Mesothelial cell of epicardium (in vitro differentiated cells): ENCODE measurements around the gene PLAGL1. TPM values are rescaled to one million over a fixed set of nuclear protein-coding genes. Genes with fewer than 3 reads are reported as not detected.
"Not testable (repeated sequence)": the region's sequence is repeated elsewhere in the genome, so short reads cannot be mapped to it uniquely, and the experiment has no call there.

ENCODE experiments used
- DNase-seq, 2 experiments: peaks; one replicate each; pipeline ENCODE4 v3.0.0; 2021; ENCODE audit warnings: low spot score in 2 of 2; ENCODE audit not compliant: unreplicated experiment in 2 of 2
- H3K27ac Mint-ChIP-seq: 2 replicates; pipeline ENCODE4 v1.8.0; 2021; ENCODE audit warnings: mixed read lengths
- H3K27me3 Mint-ChIP-seq: 2 replicates; pipeline ENCODE4 v1.8.0; 2021; ENCODE audit warnings: low read depth, mixed read lengths
- H3K36me3 Mint-ChIP-seq: 2 replicates; pipeline ENCODE4 v1.8.0; 2021; ENCODE audit warnings: mixed read lengths
- H3K4me1 Mint-ChIP-seq: 2 replicates; pipeline ENCODE4 v1.8.0; 2021; ENCODE audit warnings: mixed read lengths
- H3K4me3 Mint-ChIP-seq: 2 replicates; pipeline ENCODE4 v1.8.0; 2021; ENCODE audit warnings: mild to moderate bottlenecking, moderate library complexity, mixed read lengths
- H3K9me3 Mint-ChIP-seq: 2 replicates; pipeline ENCODE4 v1.8.0; 2021; ENCODE audit warnings: mixed read lengths
- total RNA-seq: library from RNA; stranded (reverse); gene quantifications from 3 replicates; pipeline ENCODE4 v1.2.1, GENCODE V29; 2021
- TF ChIP-seq, protein P1 (sequence below): fragments of 200-600 bp; sonication (generic); IDR thresholded peaks from one replicate; pipeline ENCODE4 v1.5.0; 2021; ENCODE audit warnings: antibody characterized with exemption; ENCODE audit not compliant: unreplicated experiment

Gene PLAGL1
- total RNA-seq, 1 donor from 2014 or later, result 161 TPM

GRCh38 chr6:144017166-144018094 is 9.4 kb upstream of the PLAGL1 start:
- Mint-ChIP-seq H3K36me3 (no peaks in the 10 kb centered on the region), H3K27ac (no peak overlapping the region), H3K4me1 (peaks cover 1% of the 10 kb centered on the region), H3K9me3 (peaks cover 4% of the 10 kb centered on the region), H3K27me3 (peaks cover 26% of the 10 kb centered on the region), H3K4me3 (no peak overlapping the region)
- TF ChIP-seq, protein P1, sequence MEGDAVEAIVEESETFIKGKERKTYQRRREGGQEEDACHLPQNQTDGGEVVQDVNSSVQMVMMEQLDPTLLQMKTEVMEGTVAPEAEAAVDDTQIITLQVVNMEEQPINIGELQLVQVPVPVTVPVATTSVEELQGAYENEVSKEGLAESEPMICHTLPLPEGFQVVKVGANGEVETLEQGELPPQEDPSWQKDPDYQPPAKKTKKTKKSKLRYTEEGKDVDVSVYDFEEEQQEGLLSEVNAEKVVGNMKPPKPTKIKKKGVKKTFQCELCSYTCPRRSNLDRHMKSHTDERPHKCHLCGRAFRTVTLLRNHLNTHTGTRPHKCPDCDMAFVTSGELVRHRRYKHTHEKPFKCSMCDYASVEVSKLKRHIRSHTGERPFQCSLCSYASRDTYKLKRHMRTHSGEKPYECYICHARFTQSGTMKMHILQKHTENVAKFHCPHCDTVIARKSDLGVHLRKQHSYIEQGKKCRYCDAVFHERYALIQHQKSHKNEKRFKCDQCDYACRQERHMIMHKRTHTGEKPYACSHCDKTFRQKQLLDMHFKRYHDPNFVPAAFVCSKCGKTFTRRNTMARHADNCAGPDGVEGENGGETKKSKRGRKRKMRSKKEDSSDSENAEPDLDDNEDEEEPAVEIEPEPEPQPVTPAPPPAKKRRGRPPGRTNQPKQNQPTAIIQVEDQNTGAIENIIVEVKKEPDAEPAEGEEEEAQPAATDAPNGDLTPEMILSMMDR, result no peak
- DNase-seq, result no peak

DNA sequence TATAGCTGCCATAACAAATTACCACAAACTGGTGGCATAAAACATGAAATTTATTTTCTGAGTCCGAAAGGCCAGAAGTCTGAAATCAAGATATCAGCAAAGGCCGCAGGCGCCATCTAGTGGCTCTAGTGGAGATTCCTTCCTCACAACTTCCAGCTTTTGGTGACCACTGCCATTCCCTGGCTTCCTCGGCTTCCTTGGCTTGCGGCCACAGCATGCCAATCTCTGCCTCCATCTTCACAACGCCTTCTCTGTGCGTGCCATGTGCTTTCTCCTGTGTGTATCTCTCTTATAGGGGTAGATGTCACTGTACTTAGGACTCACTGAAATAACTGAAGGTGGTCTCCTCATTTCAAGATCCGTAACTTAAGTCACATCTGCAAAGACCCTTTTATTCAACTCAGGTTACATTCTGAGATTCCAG is 5.4 kb upstream of the PLAGL1 start:
- Mint-ChIP-seq H3K4me3 (no peak overlapping the region), H3K4me1 (peaks cover 1% of the 10 kb centered on the region), H3K27ac (no peak overlapping the region), H3K9me3 (peaks cover 15% of the 10 kb centered on the region), H3K36me3 (peaks cover 4% of the 10 kb centered on the region), H3K27me3 (peaks cover 21% of the 10 kb centered on the region)
- TF ChIP-seq, protein P1, result peak; percentile 83
- DNase-seq, result peak; percentile 42 to 77

DNA sequence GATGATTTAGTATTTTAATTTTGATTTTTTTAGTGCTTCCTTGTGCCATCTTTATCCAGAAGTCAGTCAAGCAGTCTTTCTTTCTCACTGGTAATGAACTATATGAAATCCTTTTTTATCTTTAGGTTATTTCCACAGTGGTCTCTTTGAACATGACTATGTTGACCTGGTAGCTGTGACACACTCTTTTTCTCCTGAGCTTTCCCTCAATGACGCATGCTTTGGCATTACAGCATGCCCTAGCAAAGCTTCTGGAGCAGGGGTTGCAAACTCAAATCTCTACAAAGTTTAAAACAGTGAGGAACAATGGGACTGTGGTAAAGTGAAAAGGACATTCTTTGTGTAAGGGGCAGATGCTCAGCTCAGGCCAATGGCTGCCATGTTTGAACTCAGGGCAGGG is 4.5 kb upstream of the PLAGL1 start:
- Mint-ChIP-seq H3K9me3 (peaks cover 15% of the 10 kb centered on the region), H3K4me3 (no peak overlapping the region), H3K27me3 (peaks cover 16% of the 10 kb centered on the region), H3K4me1 (peaks cover 1% of the 10 kb centered on the region), H3K36me3 (peaks cover 4% of the 10 kb centered on the region), H3K27ac (no peak overlapping the region)
- TF ChIP-seq, protein P1, result no peak
- DNase-seq, result no peak

GRCh38 chr6:144009628-144010027 is 1.6 kb upstream of the PLAGL1 start:
- H3K4me3 Mint-ChIP-seq, H3K27ac Mint-ChIP-seq, H3K27me3 Mint-ChIP-seq, H3K36me3 Mint-ChIP-seq, DNase-seq: not testable (repeated sequence)
- Mint-ChIP-seq H3K4me1 (peaks cover 10% of the 10 kb centered on the region), H3K9me3 (peaks cover 15% of the 10 kb centered on the region)

DNA sequence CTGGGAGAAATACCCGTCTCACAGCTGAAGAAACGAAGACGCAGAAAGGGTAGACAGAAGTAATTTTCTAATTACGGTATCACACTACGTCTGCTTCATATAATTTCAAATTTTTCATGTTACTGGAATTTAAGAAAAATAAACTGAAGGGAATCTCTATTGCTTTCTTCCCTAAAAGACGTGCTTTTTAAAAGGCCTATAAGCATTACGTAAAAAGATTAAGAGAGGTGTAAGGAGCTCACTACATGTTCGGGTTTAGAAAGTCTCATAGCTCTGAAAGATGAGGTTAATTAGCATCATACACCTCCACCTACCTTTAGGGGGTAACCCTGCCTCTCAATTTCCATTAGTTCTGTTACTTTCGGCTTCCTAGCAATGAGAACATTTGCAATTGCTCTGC is 787 bp upstream of the PLAGL1 start:
- TF ChIP-seq, protein P1, result no peak
- H3K4me3 Mint-ChIP-seq, result peak overlapping the region; percentile 67
- H3K36me3 Mint-ChIP-seq, result peaks cover 6% of the 10 kb centered on the region
- DNase-seq, result no peak
- peak overlapping the region; percentile 83 for H3K27ac Mint-ChIP-seq
- peaks cover 15% of the 10 kb centered on the region for H3K9me3 Mint-ChIP-seq
- H3K4me1 Mint-ChIP-seq, result peaks cover 10% of the 10 kb centered on the region
- no peaks in the 10 kb centered on the region for H3K27me3 Mint-ChIP-seq

DNA sequence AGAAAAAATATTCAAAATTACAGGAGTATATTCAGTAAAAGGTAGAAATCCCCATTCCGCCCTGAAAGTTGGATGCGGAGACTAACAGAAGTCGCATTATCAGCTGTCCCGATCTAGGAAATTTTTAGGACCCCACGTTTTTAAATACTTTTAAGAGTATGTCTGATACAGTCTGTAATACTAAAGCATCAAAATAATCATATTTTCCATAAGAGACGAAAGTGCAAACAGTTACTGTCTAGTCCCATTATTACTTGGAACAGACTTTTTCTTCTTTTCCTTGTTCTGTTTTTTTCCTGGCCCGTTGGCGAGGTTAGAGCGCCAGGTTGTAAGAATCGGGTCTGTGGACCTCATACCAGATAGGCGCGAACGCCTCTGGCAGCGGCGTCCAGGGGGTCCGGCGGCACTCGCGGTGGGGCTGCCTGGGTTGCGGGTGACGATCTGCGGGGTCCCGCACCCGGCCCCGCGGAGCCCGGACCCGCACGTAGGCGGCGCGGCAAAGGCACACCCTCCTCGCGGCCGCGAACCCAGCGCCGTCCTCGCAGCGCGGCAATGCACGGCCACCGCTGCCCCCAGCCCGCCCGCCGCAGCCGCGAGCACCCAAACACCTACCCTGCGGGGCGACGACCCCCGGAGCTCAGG is 460 bp downstream of the PLAGL1 start:
- H3K27me3 Mint-ChIP-seq, result no peaks in the 10 kb centered on the region

More for the DNA sequence above, 460 bp downstream of the PLAGL1 start:
- Mint-ChIP-seq H3K4me1 (peaks cover 9% of the 10 kb centered on the region), H3K4me3 (peak overlapping the region; percentile 81), H3K27ac (peak overlapping the region; percentile 82), H3K36me3 (peaks cover 14% of the 10 kb centered on the region), H3K9me3 (peaks cover 17% of the 10 kb centered on the region)
- TF ChIP-seq, protein P1, result no peak
- no peak for DNase-seq
